Fibroblast of villous mesenchyme (primary cell): ENCODE data around the gene MUC20. TPM values are rescaled to one million over a fixed set of nuclear protein-coding genes. Genes with fewer than 3 reads are reported as not detected.

Experiments used
- DNase-seq: peaks from one replicate; pipeline ENCODE4 v3.0.0-alpha.2; 2010; ENCODE audit warnings: low read depth
- H3K4me3 ChIP-seq: 2 replicates; pipeline ENCODE4 v1.5.1; 2011; ENCODE audit warnings: low read depth, mild to moderate bottlenecking, low read length
- total RNA-seq: library from RNA; depleted of rRNA; stranded (reverse); fragments of >200 nt; gene quantifications from 2 replicates; pipeline ENCODE4 v1.2.3, GENCODE V29; 2012
- TF ChIP-seq, protein P1 (sequence below): IDR thresholded peaks from 2 replicates; pipeline ENCODE4 v1.5.1; 2012; ENCODE audit warnings: low read depth, mild to moderate bottlenecking, low read length; ENCODE audit not compliant: insufficient read depth

The MUC20 gene
- total RNA-seq, 1 donor = 0.43 TPM

DNA sequence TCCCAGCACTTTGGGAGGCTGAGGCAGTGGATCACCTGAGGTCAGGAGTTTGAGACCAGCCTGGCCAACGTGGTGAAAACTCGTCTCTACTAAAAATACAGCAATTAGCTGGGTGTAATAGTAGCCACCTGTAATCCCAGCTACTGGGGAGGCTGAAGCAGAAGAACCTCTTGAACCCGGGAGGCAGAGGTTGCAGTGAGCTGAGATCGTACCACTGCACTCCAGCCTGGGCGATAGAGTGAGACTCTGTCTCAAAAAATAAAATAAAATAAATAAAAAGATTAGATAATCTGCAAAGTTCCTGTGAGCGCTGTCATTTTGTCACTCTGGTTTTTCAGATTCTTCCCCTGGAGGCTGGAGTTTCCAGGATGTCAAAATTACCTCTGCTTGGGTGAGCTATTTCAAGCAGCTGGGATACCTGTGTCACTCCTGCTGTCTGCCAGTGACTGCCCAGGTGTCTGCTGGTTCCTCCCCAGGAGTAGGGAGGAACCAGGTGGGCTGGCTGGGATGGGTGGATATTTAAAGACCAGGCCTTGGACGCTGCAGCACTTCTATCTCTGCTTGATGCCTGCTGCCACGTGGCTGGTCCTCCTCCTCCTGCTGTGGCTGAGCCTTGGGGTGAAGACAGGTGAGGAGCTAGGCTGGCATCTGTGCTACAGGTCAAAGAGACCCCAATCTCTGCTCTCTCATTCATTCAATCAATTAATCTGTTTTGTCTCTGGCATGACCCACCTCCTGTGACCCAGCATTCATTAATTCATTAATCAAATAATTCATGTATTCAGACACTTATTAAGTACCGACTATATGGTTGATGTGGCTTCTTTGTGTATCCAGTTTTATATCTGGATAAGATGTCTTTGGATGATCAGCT is 19.5 kb upstream of the MUC20 start:
- TF ChIP-seq, protein P1, sequence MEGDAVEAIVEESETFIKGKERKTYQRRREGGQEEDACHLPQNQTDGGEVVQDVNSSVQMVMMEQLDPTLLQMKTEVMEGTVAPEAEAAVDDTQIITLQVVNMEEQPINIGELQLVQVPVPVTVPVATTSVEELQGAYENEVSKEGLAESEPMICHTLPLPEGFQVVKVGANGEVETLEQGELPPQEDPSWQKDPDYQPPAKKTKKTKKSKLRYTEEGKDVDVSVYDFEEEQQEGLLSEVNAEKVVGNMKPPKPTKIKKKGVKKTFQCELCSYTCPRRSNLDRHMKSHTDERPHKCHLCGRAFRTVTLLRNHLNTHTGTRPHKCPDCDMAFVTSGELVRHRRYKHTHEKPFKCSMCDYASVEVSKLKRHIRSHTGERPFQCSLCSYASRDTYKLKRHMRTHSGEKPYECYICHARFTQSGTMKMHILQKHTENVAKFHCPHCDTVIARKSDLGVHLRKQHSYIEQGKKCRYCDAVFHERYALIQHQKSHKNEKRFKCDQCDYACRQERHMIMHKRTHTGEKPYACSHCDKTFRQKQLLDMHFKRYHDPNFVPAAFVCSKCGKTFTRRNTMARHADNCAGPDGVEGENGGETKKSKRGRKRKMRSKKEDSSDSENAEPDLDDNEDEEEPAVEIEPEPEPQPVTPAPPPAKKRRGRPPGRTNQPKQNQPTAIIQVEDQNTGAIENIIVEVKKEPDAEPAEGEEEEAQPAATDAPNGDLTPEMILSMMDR = no peak
- no peak for DNase-seq
- H3K4me3 ChIP-seq = no peak overlapping the region

DNA sequence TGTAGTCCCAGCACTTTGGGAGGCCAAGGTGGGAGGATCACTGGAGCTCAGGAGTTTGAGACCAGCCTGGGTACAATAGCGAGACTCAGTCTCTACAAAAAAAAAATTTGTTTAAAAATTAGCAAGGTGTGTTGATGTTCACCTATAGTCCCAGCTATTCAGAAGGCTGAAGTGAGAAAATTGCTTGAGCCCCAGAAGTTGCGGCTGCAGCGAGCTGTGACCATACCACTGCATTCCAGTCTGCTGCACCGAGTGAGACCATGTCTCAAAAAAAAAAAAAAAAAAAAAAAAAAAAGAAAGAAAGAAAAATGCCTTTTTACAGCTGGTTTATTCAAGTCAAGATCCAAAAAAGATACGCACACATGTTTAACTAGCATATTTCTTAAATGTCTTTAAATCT is 17.0 kb upstream of the MUC20 start:
- TF ChIP-seq, protein P1 = no peak
- no peak for DNase-seq
- no peak overlapping the region for H3K4me3 ChIP-seq

DNA sequence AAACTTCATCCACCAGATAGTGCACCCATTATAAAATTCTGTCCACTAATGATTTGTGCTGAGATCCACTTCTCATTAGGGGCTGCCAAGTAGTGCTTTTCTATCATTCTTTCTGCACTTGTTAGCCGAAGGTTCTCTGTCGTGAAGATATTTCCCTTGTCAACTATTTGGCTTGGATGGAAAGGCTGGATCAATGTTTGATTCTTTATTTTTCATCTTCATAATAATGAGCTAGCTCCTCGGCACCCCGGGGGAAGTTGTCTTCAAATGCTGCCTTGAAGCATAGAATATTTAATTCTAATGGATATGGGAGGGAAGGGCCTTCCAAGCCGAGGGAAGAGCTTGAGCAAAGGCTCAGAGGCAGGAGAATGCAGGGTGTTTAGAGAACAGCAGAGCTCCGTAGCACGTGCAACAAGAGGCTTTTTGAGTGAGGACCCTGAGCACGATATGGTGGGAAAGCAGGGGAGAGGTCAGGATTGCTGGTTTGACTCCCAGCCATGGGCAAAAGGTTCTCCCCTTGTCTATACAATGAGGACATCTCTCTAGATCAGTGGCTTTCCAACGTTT is 16.3 kb upstream of the MUC20 start:
- no peak for DNase-seq
- TF ChIP-seq, protein P1 = no peak
- H3K4me3 ChIP-seq = no peak overlapping the region

DNA sequence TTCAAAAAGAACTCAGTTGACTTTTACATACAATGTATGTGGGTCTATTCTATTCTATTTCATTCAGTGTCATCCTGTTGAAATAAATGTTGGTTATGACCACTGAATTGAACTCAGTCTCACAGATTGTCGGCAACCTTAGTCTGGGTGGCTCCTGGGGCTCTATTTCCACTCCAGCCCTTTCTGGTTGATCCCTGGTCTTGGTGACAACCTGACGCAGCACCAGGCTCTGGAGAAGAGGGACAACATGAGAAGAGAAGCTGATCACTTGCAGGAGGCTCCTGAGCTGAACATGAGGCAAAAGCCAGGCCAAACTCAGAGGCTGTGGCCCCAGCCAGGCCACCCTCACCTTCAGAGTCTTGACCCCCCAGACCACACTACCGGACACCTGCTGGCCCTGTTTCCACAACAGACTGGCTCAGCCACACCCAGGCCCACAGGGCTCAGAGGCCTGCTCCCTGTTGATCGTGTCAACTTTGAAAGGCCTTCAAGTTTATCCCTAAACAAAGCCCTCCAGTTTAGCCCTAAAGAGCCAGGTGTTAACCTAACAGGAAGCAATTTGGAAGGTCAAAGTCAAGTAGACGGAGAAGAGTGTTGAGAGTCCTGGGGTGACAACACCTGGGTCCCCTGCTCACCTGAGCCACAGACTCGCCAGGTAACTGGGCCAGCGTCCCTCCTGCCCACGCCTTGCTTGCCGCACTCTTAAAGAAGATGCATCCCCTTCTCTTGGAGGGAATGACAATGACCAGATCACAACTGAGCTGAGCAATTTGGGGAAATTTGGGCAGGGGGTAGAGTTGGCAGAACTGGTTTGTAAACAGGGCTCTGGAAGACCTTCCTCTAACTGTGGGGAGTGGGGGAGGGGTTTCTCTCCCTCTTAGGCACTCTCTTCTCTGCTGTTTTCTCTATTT is 15.4 kb upstream of the MUC20 start:
- no peak overlapping the region for H3K4me3 ChIP-seq
- TF ChIP-seq, protein P1 = no peak
- DNase-seq = no peak

DNA sequence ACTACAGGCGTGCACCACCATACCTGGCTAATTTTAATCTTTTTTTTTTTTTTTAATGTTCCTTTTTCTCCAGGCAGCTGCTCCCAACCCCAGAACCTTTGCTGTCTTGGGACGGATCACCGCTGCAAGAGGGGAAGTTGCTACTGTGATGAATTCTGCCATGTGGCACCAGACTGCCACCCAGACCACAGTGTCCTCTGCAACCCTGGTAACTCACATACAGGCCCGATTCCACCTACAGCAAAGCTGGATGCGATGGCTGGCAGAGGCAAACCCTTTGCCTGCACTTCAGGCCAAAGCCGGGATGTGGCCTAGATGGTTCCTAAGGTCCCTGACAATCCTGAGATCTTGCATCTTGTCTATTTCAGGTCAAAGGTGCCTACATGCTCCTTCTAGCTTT is 12.7 kb upstream of the MUC20 start:
- TF ChIP-seq, protein P1 = no peak
- no peak for DNase-seq
- H3K4me3 ChIP-seq = no peak overlapping the region

DNA sequence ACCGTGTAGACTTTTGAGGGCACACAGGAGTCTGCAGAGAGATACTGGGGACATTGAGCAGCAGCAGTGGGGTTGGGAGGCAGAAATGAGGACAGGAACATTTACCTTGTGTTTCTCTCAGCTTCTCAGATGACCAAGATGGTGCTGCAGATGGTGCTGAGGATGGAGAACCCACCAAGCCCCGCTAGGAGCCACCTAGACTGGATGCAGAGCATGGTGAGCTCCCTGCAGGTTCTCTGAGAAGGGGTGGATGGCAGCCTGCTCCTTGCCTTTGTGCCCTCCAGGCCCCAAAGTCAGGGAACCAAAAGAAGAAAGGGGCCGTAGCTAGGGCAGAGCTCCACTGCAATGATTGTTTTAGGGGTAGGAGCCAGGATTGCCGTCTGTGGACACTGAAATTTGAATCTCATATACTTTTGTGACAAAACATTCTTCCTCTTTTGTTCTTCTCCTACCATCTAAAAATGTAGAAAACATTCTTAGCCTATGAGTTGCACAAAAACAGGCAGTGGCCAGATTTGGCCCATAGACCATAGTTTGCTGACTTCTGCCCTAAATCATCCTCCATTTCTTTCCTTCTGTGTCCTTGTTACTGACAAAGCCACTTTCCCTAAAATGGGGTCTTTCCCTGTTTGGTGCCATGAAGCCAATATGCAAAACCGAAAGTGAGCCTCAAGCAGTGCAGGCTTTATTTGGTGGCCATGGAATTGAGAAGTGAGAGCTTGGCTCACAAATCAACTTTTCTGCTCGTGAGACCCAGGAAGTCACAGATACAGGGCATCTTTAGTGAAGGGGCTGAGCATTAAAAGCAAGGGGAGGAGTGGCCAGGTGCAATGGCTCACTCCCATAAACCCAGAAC is 11.9 kb upstream of the MUC20 start:
- no peak for DNase-seq
- TF ChIP-seq, protein P1 = no peak
- no peak overlapping the region for H3K4me3 ChIP-seq
